ENCODE measurements around the gene ALPI.

ALPI gene

GRCh38 chr2:232496501-232497270, 40.7 kb downstream of the ALPI start:
- Histone ChIP-seq H3K27ac (no peak overlapping the region), H3K4me3 (no peak overlapping the region), H3K9ac (ENCODE audit: insufficient read length) (no peak overlapping the region), H3K9me3 (ENCODE audit: low read depth, low read length) (no peaks in the 10 kb centered on the region), H3K36me3 (ENCODE audit: insufficient read depth, low read length) (no peaks in the 10 kb centered on the region)
- DNase-seq (ENCODE audit: low read depth, low spot score), result no peak
- no peak for TF ChIP-seq POLR2AphosphoS5 (IDR thresholded peaks at IDR 0.05; ENCODE audit: borderline replicate concordance, low read depth, low read length)
- TF ChIP-seq EZH2 (IDR thresholded peaks at IDR 0.05), result no peak
- no peak for TF ChIP-seq FOXP2 (optimal IDR thresholded peaks at IDR 0.05; ENCODE audit: control extremely low read depth, extremely low read length, insufficient read depth)

GRCh38 chr2:232497348-232497747, 41.4 kb downstream of the ALPI start:
- DNase-seq (ENCODE audit: low read depth, low spot score), result no peak
- TF ChIP-seq FOXP2 (optimal IDR thresholded peaks at IDR 0.05; ENCODE audit: control extremely low read depth, extremely low read length, insufficient read depth) (no peak), EZH2 (IDR thresholded peaks at IDR 0.05) (no peak)
- no peak overlapping the region for H3K27ac ChIP-seq
- no peaks in the 10 kb centered on the region for H3K9me3 ChIP-seq (ENCODE audit: low read depth, low read length)
- H3K36me3 ChIP-seq (ENCODE audit: insufficient read depth, low read length), result no peaks in the 10 kb centered on the region
- H3K9ac ChIP-seq (ENCODE audit: insufficient read length), result no peak overlapping the region
- H3K4me3 ChIP-seq, result no peak overlapping the region

GRCh38 chr2:232498452-232498851, 42.5 kb downstream of the ALPI start:
- no peaks in the 10 kb centered on the region for H3K36me3 ChIP-seq (ENCODE audit: insufficient read depth, low read length)
- DNase-seq (ENCODE audit: low read depth, low spot score), result no peak
- no peak overlapping the region for H3K9ac ChIP-seq (ENCODE audit: insufficient read length)
- TF ChIP-seq FOXP2 (optimal IDR thresholded peaks at IDR 0.05; ENCODE audit: control extremely low read depth, extremely low read length, insufficient read depth) (no peak), POLR2AphosphoS5 (IDR thresholded peaks at IDR 0.05; ENCODE audit: borderline replicate concordance, low read depth, low read length) (no peak), EZH2 (IDR thresholded peaks at IDR 0.05) (no peak)
- no peak overlapping the region for H3K4me3 ChIP-seq
- no peak overlapping the region for H3K27ac ChIP-seq
- no peaks in the 10 kb centered on the region for H3K9me3 ChIP-seq (ENCODE audit: low read depth, low read length)

DNA sequence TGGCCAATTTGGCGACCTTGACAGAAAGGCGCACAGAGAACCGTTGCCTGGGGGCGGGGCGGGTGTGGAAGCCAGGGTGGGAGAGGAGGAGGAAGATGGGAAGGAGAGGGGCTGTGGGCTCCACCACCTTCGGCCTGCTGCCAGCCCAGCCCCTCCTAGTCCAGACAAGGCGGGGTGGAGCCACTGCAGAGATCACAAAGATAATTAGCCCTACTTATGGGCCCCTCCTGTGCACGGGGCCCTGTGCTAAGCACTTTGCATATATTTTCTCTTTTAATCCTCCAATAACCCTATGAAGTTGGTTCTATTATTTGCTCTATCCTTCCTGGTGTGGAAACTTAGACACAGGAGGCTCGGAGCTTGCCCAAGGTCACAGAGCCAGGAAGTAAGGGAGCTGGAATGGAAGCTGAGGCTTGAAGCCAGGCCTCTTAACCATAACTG, 45.4 kb downstream of the ALPI start:
- Histone ChIP-seq H3K9ac (ENCODE audit: insufficient read length) (no peak overlapping the region), H3K36me3 (ENCODE audit: insufficient read depth, low read length) (no peaks in the 10 kb centered on the region), H3K27ac (no peak overlapping the region), H3K9me3 (ENCODE audit: low read depth, low read length) (no peaks in the 10 kb centered on the region), H3K4me3 (no peak overlapping the region)
- no peak for DNase-seq (ENCODE audit: low read depth, low spot score)
- TF ChIP-seq POLR2AphosphoS5 (IDR thresholded peaks at IDR 0.05; ENCODE audit: borderline replicate concordance, low read depth, low read length), result no peak
- no peak for TF ChIP-seq EZH2 (IDR thresholded peaks at IDR 0.05)
- TF ChIP-seq FOXP2 (optimal IDR thresholded peaks at IDR 0.05; ENCODE audit: control extremely low read depth, extremely low read length, insufficient read depth), result no peak

DNA sequence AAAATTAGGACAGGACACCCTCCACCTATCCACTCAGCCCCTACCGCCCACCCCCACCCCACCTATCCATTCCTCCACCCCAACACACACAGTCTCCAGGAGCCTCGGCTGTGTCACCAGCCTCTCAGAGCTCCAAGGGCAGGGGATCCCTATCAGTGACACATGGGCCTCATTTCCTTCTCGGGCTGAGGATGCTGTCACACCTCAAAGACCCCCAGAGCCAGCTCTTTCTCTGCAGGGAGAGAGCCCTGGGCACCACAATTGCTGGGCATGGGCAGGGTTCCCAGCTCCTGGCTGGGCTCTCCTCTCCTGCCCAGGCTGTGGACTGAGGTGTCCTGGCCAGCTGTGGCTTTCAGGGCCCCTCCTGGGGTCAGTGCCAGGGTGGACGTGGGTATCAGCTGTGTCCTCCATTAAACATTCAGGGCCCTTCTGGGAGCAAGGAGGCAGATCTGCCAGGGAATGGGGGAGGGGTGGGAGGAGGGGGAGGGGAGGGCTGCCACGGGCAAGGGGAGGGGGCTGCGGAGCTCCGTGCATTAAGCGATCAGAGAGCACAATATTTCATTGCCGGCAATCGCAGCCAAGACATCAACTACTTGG, 45.9 kb downstream of the ALPI start:
- H3K36me3 ChIP-seq (ENCODE audit: insufficient read depth, low read length), result no peaks in the 10 kb centered on the region
- no peaks in the 10 kb centered on the region for H3K9me3 ChIP-seq (ENCODE audit: low read depth, low read length)
- no peak overlapping the region for H3K4me3 ChIP-seq
- no peak overlapping the region for H3K27ac ChIP-seq
- DNase-seq (ENCODE audit: low read depth, low spot score), result no peak
- no peak overlapping the region for H3K9ac ChIP-seq (ENCODE audit: insufficient read length)
- TF ChIP-seq EZH2 (IDR thresholded peaks at IDR 0.05) (no peak), FOXP2 (optimal IDR thresholded peaks at IDR 0.05; ENCODE audit: control extremely low read depth, extremely low read length, insufficient read depth) (no peak), POLR2AphosphoS5 (IDR thresholded peaks at IDR 0.05; ENCODE audit: borderline replicate concordance, low read depth, low read length) (no peak)

- TF ChIP-seq FOXP2 (optimal IDR thresholded peaks at IDR 0.05; ENCODE audit: control extremely low read depth, extremely low read length, insufficient read depth), result no peak
- no peak for TF ChIP-seq POLR2AphosphoS5 (IDR thresholded peaks at IDR 0.05; ENCODE audit: borderline replicate concordance, low read depth, low read length)
- no peak for TF ChIP-seq EZH2 (IDR thresholded peaks at IDR 0.05)
- H3K36me3 ChIP-seq (ENCODE audit: insufficient read depth, low read length), result no peaks in the 10 kb centered on the region
- H3K27ac ChIP-seq, result no peak overlapping the region
- H3K9ac ChIP-seq (ENCODE audit: insufficient read length), result no peak overlapping the region
- DNase-seq (ENCODE audit: low read depth, low spot score), result no peak
- no peaks in the 10 kb centered on the region for H3K9me3 ChIP-seq (ENCODE audit: low read depth, low read length)
- peak overlapping the region; percentile 28; the same call in 1 of the 2 replicates for H3K4me3 ChIP-seq
These were observed 46.6 kb downstream of the ALPI start for GRCh38 chr2:232502511-232502910.

DNA sequence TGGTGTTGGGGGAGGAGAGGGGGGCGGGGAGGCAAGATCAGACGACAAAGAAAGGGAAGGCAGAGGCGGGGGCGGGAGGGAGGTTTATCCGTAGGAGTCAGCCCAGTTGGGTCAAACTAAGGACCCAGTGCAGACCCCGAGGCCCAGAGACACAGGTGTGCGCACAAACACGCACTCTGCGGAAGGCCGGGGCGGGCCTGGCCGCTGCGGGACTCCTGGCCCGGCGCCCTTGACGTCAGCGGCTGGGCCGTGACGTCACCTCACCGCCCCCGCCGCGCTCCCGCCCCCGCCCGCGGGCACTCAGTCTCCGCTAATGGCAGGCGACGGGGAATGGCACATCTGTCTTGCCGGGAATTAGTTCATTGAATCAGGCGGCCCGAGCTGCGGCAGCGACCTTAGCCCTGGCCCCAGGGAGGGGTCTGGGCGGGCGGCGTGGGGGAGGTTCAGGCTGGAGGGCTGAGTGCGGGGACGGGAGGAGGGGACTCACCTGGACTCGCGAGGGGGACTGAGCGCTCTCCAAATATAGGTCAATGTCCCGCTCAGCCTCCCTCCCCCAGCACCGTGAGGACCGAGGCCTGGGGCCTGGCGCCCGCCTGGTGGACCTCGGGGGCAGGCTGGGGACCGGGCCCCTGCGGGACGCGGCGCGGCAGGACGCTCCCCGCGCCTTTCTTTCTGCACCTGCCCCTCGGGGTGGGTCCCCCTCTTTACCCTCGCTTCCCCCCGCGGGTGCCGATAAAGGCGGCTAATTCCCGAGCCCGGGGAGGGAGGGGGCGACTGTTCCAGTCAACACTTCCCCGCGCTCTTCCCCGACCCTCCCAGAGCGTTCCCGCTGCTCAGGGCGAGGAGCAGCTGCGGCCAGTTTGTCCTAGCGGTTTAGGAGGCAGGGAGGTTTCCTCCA, 47.2 kb downstream of the ALPI start:
- TF ChIP-seq FOXP2 (optimal IDR thresholded peaks at IDR 0.05; ENCODE audit: control extremely low read depth, extremely low read length, insufficient read depth) (no peak), POLR2AphosphoS5 (IDR thresholded peaks at IDR 0.05; ENCODE audit: borderline replicate concordance, low read depth, low read length) (no peak), EZH2 (IDR thresholded peaks at IDR 0.05) (peak; percentile 29)
- no peak for DNase-seq (ENCODE audit: low read depth, low spot score)
- H3K9ac ChIP-seq (ENCODE audit: insufficient read length), result no peak overlapping the region
- no peaks in the 10 kb centered on the region for H3K9me3 ChIP-seq (ENCODE audit: low read depth, low read length)
- H3K4me3 ChIP-seq, result peak overlapping the region; percentile 72
- no peak overlapping the region for H3K27ac ChIP-seq
- H3K36me3 ChIP-seq (ENCODE audit: insufficient read depth, low read length), result no peaks in the 10 kb centered on the region

- TF ChIP-seq EZH2 (IDR thresholded peaks at IDR 0.05), result no peak
- TF ChIP-seq POLR2AphosphoS5 (IDR thresholded peaks at IDR 0.05; ENCODE audit: borderline replicate concordance, low read depth, low read length), result no peak
- no peak for TF ChIP-seq FOXP2 (optimal IDR thresholded peaks at IDR 0.05; ENCODE audit: control extremely low read depth, extremely low read length, insufficient read depth)
- Histone ChIP-seq H3K9me3 (ENCODE audit: low read depth, low read length) (no peaks in the 10 kb centered on the region), H3K4me3 (peak overlapping the region; percentile 72), H3K36me3 (ENCODE audit: insufficient read depth, low read length) (no peaks in the 10 kb centered on the region), H3K9ac (ENCODE audit: insufficient read length) (no peak overlapping the region), H3K27ac (no peak overlapping the region)
- no peak for DNase-seq (ENCODE audit: low read depth, low spot score)
These were observed 47.9 kb downstream of the ALPI start for GRCh38 chr2:232503809-232504323.
